Mucosa of descending colon (tissue), 3 donors: ENCODE results near the gene CDNF. TPM values are rescaled to one million over a fixed set of nuclear protein-coding genes. Genes with fewer than 3 reads are reported as not detected.
A peak's percentile ranks its signal among the peaks of the same experiment; 100 is the strongest.

Experiments
- ATAC-seq: fragments of 200-7000 bp; cut with Tn5 transposase; one replicate; pipeline ENCODE4 v1.9.1; 2020; ENCODE audit warnings: mild to moderate bottlenecking, moderate library complexity
- DNase-seq, 3 donors: peaks; one replicate each; pipeline ENCODE4 v3.0.0-alpha.2; 2020
- H3K36me3 ChIP-seq: fragments of 200-600 bp; one replicate; pipeline ENCODE4 v1.8.0; 2021; ENCODE audit warnings: low read depth, mild to moderate bottlenecking
- H3K4me1 ChIP-seq: fragments of 200-600 bp; one replicate; pipeline ENCODE4 v1.8.0; 2021; ENCODE audit warnings: low read depth, mild to moderate bottlenecking
- H3K4me3 ChIP-seq: fragments of 200-600 bp; one replicate; pipeline ENCODE4 v1.8.0; 2021; ENCODE audit warnings: mild to moderate bottlenecking
- H3K9me3 ChIP-seq: fragments of 200-600 bp; one replicate; pipeline ENCODE4 v1.8.0; 2021; ENCODE audit warnings: mild to moderate bottlenecking
- intact Hi-C, 2 donors: fragments of 100-400 bp; cut with DNase I in 1 of 2; cut with micrococcal nuclease in 1 of 2; formaldehyde crosslinking; loops; one replicate each; pipeline versions ENCODE4 v1.11.0 to v1.11.1; 2022; cut with DNase I, micrococcal nuclease
- total RNA-seq, 3 donors: library from RNA; stranded (reverse); fragmentation: NEBNext Ultra II Directional in 2 of 3; extraction: Animal tissue kit (Norgen Biotek cat#: 25700) in 2 of 3; gene quantifications; one replicate each; pipeline versions ENCODE4 v1.2.1 to v1.2.4, GENCODE V29; 2021 to 2023
- TF ChIP-seq, protein P1 (sequence below): fragments of 200-600 bp; IDR thresholded peaks from one replicate; pipeline ENCODE4 v1.8.0; 2022; ENCODE audit warnings: antibody characterized with exemption, mild to moderate bottlenecking
- donor health status: DM: no; HTN: no; CAD: no; lungs with moderate emphysema.
- donor health status: DM: no; HTN: no; CAD: no.
- donor health status: DM: no; HTN: yes; CAD: no.

The CDNF gene
- total RNA-seq, 3 donors from 2014 or later = 0.82 to 2.4 (median 2.2) TPM

- DNase-seq (no peak), ATAC-seq (no peak)
- no peaks in the 10 kb centered on the region for H3K9me3 ChIP-seq
- peaks cover 6% of the 10 kb centered on the region for H3K36me3 ChIP-seq
- H3K4me1 ChIP-seq = no peaks in the 10 kb centered on the region
- TF ChIP-seq, protein P1, sequence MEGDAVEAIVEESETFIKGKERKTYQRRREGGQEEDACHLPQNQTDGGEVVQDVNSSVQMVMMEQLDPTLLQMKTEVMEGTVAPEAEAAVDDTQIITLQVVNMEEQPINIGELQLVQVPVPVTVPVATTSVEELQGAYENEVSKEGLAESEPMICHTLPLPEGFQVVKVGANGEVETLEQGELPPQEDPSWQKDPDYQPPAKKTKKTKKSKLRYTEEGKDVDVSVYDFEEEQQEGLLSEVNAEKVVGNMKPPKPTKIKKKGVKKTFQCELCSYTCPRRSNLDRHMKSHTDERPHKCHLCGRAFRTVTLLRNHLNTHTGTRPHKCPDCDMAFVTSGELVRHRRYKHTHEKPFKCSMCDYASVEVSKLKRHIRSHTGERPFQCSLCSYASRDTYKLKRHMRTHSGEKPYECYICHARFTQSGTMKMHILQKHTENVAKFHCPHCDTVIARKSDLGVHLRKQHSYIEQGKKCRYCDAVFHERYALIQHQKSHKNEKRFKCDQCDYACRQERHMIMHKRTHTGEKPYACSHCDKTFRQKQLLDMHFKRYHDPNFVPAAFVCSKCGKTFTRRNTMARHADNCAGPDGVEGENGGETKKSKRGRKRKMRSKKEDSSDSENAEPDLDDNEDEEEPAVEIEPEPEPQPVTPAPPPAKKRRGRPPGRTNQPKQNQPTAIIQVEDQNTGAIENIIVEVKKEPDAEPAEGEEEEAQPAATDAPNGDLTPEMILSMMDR = no peak
- H3K4me3 ChIP-seq = no peak overlapping the region
- intact Hi-C loops = no loop called here
These were observed 7.1 kb upstream of the CDNF start for GRCh38 chr10:14844948-14845347.

- TF ChIP-seq, protein P1 = no peak
- intact Hi-C loops = no loop called here
- H3K4me1 ChIP-seq = peaks cover 9% of the 10 kb centered on the region
- peaks cover 6% of the 10 kb centered on the region for H3K36me3 ChIP-seq
- DNase-seq = no peak
- no peaks in the 10 kb centered on the region for H3K9me3 ChIP-seq
- no peak for ATAC-seq
- H3K4me3 ChIP-seq = no peak overlapping the region
These were observed 5.6 kb upstream of the CDNF start for GRCh38 chr10:14843327-14843988.

DNA sequence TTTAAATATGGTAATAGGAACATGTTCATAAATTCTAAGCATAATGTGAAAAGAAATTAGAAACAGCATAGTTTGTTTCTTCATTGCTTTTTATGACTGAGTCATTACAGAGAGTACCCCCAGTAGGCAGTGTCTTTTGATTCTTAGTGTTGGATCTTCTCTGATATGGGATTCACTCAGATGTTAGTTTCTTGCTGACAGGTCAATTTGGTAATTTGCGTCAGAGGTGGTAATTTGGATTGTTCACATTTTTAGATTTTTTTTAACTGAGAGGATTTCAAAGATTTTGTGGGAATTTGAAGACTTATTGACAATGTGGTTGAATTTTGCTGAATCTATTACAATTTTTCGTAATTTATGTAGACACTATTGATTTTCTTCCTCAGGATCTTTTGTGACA lies 2.3 kb upstream of the CDNF start:
- Histone ChIP-seq H3K4me1 (peaks cover 9% of the 10 kb centered on the region), H3K4me3 (no peak overlapping the region), H3K9me3 (no peaks in the 10 kb centered on the region), H3K36me3 (peaks cover 6% of the 10 kb centered on the region)
- no peak for DNase-seq
- intact Hi-C loops = no loop called here
- no peak for ATAC-seq
- TF ChIP-seq, protein P1 = no peak

DNA sequence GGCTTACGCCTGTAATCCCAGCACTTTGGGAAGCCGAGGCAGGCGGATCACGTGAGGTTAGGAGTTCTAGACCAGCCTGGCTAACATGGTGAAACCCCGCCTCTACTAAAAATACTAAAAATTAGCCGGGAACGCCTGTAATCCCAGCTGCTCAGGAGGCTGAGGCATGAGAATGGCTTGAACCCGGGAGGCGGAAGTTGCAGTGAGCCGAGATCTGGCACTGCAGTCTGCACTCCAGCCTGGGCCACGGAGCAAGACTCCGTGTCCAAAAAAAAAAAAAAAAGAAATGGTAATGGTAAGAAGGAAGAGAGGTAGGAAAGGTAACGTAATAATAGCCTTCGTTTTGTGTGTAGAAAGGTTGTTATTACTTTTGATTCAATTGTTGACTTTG lies 1.5 kb upstream of the CDNF start:
- intact Hi-C loops = no loop called here

GRCh38 chr10:14838582-14839304 lies 906 bp upstream of the CDNF start:
- peak; percentile 27 for ATAC-seq
- intact Hi-C loops = no loop called here
- peak; percentile 44 to 76 (median 72) for DNase-seq
- TF ChIP-seq, protein P1 = no peak
- Histone ChIP-seq H3K9me3 (no peaks in the 10 kb centered on the region), H3K36me3 (peaks cover 6% of the 10 kb centered on the region), H3K4me1 (peaks cover 9% of the 10 kb centered on the region), H3K4me3 (peak overlapping the region; percentile 91)

More for the DNA sequence above, 1.5 kb upstream of the CDNF start:
- TF ChIP-seq, protein P1 = no peak
- Histone ChIP-seq H3K9me3 (no peaks in the 10 kb centered on the region), H3K4me3 (peak overlapping the region; percentile 91), H3K4me1 (peaks cover 9% of the 10 kb centered on the region), H3K36me3 (peaks cover 6% of the 10 kb centered on the region)
- DNase-seq (peak; percentile 30 to 65 (median 54)), ATAC-seq (peak; percentile 3)
